ENCODE measurements around the gene TNN. TPM values are rescaled to one million over a fixed set of nuclear protein-coding genes. Genes with fewer than 3 reads are reported as not detected.
A peak's percentile ranks its signal among the peaks of the same experiment; 100 is the strongest.

The TNN gene
- total RNA-seq, 1 donor from 2014 or later = not detected

DNA sequence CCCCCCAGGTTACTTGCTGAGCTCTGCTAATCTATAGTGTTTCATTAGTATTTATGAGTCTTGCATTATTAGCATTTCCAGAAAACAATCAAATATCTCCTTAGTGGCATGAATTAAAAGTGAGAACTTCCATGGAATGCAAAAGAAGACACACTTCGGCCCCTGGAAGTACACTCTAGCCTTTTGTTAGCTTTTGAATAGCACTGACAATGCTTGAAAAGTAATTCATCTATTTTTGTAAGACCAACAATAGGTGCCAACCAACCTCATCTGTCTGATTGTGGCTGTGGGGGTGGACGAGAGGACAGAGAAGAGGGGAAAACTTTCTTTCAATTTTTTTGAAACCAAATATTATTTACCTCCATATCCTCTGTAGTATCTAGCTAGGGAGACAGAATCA lies 97.1 kb downstream of the TNN start:
- no peaks in the 10 kb centered on the region for H3K9me3 Mint-ChIP-seq
- TF ChIP-seq, protein P1, sequence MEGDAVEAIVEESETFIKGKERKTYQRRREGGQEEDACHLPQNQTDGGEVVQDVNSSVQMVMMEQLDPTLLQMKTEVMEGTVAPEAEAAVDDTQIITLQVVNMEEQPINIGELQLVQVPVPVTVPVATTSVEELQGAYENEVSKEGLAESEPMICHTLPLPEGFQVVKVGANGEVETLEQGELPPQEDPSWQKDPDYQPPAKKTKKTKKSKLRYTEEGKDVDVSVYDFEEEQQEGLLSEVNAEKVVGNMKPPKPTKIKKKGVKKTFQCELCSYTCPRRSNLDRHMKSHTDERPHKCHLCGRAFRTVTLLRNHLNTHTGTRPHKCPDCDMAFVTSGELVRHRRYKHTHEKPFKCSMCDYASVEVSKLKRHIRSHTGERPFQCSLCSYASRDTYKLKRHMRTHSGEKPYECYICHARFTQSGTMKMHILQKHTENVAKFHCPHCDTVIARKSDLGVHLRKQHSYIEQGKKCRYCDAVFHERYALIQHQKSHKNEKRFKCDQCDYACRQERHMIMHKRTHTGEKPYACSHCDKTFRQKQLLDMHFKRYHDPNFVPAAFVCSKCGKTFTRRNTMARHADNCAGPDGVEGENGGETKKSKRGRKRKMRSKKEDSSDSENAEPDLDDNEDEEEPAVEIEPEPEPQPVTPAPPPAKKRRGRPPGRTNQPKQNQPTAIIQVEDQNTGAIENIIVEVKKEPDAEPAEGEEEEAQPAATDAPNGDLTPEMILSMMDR (IDR thresholded peaks at IDR 0.05) = no peak
- ChIA-PET CTCF (interaction anchor here (1.5 to 6.9 kb wide), 4 partner anchors 9 to 153 kb away, joined by 5 to 48 read pairs (median 6); no protein-coding TSS in a partner anchor), POLR2A (no interaction called here)
- DNase-seq (no peak), ATAC-seq (ENCODE audit: low read depth) (no peak)
- H3K27me3 Mint-ChIP-seq = no peaks in the 10 kb centered on the region
- intact Hi-C loops (cut with micrococcal nuclease) = no loop called here
- no peak overlapping the region for H3K27ac Mint-ChIP-seq
- peaks cover 99% of the 10 kb centered on the region for H3K36me3 Mint-ChIP-seq (ENCODE audit: low read depth)
- H3K4me1 Mint-ChIP-seq = peaks cover 25% of the 10 kb centered on the region
- H3K4me3 Mint-ChIP-seq = no peak overlapping the region

DNA sequence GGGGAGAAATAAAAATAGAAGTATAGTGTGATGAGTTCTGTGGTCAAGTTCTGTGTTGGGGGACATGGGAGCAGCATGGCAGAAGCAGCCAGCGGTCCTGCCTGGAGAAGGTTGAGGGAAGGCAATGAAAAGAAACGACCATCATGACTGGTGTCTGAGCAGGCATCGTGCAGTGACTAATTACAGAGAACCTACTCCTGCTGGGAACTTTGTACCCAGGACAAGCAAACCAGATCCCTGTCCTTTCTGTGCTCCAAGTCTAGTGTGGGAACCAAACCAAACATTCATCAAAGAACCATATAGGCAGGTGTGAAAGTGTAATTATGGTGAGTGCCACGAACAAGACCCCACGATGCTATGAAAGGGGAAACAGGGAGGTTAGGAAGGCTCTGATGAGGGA lies 99.1 kb downstream of the TNN start:
- TF ChIP-seq, protein P1 (IDR thresholded peaks at IDR 0.05) = no peak
- Mint-ChIP-seq H3K36me3 (ENCODE audit: low read depth) (peaks cover 98% of the 10 kb centered on the region), H3K4me3 (no peak overlapping the region), H3K9me3 (no peaks in the 10 kb centered on the region), H3K27ac (peak overlapping the region; percentile 16), H3K4me1 (peaks cover 42% of the 10 kb centered on the region), H3K27me3 (no peaks in the 10 kb centered on the region)
- intact Hi-C loops (cut with micrococcal nuclease) = no loop called here
- no peak for ATAC-seq (ENCODE audit: low read depth)
- ChIA-PET POLR2A (no interaction called here), CTCF (interaction anchor here (2.0 kb wide), 1 partner anchor 15 kb away, joined by 6 read pairs; no protein-coding TSS in a partner anchor)
- no peak for DNase-seq

DNA sequence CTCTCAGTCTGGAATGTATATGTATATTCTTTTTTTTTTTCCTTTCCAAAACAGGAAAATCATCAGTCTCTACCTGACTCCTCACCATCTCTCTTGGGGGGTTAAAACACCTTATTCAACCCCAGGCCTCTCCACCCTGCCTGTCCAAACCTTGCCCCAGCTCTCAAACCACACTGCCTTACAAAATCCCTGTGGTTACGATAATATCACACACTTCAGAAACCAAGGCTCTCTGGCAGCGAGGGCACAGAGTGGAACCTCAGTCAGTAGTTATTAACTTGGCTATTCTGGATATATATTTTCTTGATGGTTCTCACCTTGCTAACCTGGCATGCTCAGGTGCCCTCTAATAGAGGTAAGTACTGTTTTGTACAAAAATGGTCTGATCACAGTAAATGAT lies 100.2 kb downstream of the TNN start:
- Mint-ChIP-seq H3K4me1 (peaks cover 51% of the 10 kb centered on the region), H3K4me3 (no peak overlapping the region), H3K36me3 (ENCODE audit: low read depth) (peaks cover 97% of the 10 kb centered on the region), H3K27me3 (no peaks in the 10 kb centered on the region), H3K27ac (peak overlapping the region; percentile 51), H3K9me3 (no peaks in the 10 kb centered on the region)
- TF ChIP-seq, protein P1 (IDR thresholded peaks at IDR 0.05) = no peak
- ATAC-seq (ENCODE audit: low read depth) = no peak
- intact Hi-C loops (cut with micrococcal nuclease) = no loop called here
- ChIA-PET POLR2A (no interaction called here), CTCF (interaction anchor here (1.5 to 2.5 kb wide), 2 partner anchors 120 to 150 kb away, joined by 3 to 6 read pairs; no protein-coding TSS in a partner anchor)
- DNase-seq = no peak

DNA sequence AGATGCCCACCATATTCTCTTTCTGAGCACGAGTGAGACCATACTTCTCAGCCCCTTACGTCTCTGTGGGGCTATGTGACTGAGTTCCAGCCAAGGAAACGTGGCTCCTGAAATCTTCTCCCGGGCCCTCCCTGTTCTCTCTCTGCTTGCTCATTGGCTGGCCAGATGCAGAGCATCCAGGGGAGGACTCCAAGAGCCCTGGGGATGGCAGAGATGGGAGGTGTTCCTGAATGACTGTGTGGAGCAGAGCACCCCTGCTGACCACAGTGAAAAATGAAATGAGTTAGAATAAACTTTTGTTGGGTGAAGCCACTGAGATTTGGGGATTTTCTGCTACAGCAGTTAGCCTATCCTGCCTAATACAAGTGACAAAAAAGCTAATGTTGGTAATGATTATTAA lies 101.1 kb downstream of the TNN start:
- intact Hi-C loops (cut with micrococcal nuclease) = no loop called here
- TF ChIP-seq, protein P1 (IDR thresholded peaks at IDR 0.05) = no peak
- peaks cover 58% of the 10 kb centered on the region for H3K4me1 Mint-ChIP-seq

DNA sequence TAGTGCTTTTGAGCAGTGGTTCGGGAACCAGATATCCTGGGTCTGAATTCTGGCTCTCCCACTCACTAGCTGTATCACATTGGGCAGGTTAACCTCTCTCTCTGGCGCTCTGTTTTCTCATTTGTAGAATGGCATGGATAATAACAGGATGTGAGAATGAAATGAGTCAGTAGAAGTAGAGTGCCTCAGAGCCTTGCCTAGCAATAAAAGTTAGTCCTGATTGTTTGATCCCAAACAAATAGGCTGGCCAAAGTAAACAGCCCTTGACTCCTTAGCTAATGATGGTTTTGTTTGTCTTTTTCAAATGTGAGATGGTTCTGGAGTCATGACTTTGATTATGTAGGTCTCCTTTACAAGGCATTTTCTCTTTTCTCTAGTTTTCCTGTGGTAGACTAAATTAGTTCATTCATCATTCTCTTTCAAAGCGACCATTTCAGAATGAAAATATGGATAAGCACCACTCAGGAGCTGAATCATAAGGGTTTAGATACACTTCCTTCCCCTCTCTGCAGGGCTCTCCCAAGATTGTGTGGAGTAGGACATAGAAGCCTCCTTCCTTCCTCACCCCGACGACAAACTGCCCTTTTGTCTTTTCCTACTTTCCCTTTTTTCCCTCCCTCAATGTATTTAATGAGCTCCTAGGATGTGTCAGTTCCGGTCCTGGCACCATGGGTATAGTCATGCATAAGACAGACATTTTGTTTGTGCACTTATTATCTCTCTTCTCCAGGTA lies 101.8 kb downstream of the TNN start:
- ChIA-PET POLR2A (no interaction called here), CTCF (interaction anchor here (1.0 to 2.5 kb wide), 4 partner anchors 14 to 148 kb away, joined by 3 to 8 read pairs (median 5); no protein-coding TSS in a partner anchor)
- Mint-ChIP-seq H3K9me3 (no peaks in the 10 kb centered on the region), H3K27me3 (no peaks in the 10 kb centered on the region), H3K4me3 (no peak overlapping the region), H3K36me3 (ENCODE audit: low read depth) (peaks cover 96% of the 10 kb centered on the region), H3K4me1 (peaks cover 63% of the 10 kb centered on the region), H3K27ac (peak overlapping the region; percentile 73)
- DNase-seq (no peak), ATAC-seq (ENCODE audit: low read depth) (no peak)
- TF ChIP-seq, protein P1 (IDR thresholded peaks at IDR 0.05) = no peak
- intact Hi-C loops (cut with micrococcal nuclease) = no loop called here

More for the DNA sequence above, 101.1 kb downstream of the TNN start:
- ChIA-PET CTCF (interaction anchor here (1.0 to 2.5 kb wide), 4 partner anchors 13 to 149 kb away, joined by 3 to 8 read pairs (median 5); no protein-coding TSS in a partner anchor), POLR2A (no interaction called here)
- Mint-ChIP-seq H3K9me3 (no peaks in the 10 kb centered on the region), H3K4me3 (no peak overlapping the region), H3K27me3 (no peaks in the 10 kb centered on the region), H3K36me3 (ENCODE audit: low read depth) (peaks cover 97% of the 10 kb centered on the region), H3K27ac (peak overlapping the region; percentile 73)
- ATAC-seq (ENCODE audit: low read depth) (no peak), DNase-seq (no peak)

Measured in activated B cell treated with CpG ODN at 0.5 μM for 24 hours (primary cell).